Activated CD4-positive, alpha-beta T cell treated with anti-CD3 and anti-CD28 coated beads, Interleukin-10, Interleukin-2, amounts not matched to agents 100 ng/mL and 50 ng/mL, durations not matched to agents 16 hours and 8 hours (primary cell): ENCODE results near the gene HAGH.
A peak's percentile ranks its signal among the peaks of the same experiment; 100 is the strongest.
"Not testable (repeated sequence)": the region's sequence is repeated elsewhere in the genome, so short reads cannot be mapped to it uniquely, and the experiment has no call there.

Experiments used
- DNase-seq: peaks from one replicate; pipeline ENCODE4 v3.0.0-alpha.2; 2020

Gene HAGH

DNA sequence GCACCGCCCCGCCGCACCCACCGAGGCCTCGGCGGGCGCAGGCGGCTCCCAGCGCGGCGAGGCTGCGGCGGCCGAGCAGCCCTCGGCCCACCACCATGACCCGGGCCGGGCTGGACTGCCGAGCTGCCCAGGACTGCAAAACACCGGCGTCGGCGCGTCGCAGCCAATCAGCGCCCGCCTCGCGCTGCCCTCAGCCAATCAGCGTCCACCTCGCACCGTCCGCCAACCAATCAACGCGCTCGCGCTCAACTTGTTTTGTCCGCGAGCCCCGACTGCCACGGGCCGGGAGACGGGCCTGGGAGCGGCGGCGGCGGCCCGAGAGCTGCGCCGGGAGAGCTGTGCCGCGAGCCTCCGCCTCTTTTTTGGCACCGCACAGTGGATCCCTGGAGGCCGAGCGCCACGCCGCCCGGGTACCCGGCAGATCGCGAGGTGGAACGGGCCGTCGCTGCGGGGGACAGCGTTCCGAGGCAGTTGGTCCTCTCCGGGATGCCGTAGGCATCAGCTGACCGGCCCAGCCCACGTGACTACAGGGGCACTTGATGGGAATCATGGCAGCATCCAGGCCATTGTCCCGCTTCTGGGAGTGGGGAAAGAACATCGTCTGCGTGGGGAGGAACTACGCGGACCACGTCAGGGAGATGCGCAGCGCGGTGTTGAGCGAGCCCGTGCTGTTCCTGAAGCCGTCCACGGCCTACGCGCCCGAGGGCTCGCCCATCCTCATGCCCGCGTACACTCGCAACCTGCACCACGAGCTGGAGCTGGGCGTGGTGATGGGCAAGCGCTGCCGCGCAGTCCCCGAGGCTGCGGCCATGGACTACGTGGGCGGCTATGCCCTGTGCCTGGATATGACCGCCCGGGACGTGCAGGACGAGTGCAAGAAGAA, at the start of gene HAGH, which contains the start of gene FAHD1:
Gene HAGH, minus strand, starts transcription at position 135 of the 883 bp plus-strand sequence. Its CDS starts 38 bp downstream, at position 97.
Gene FAHD1, plus strand, starts transcription at position 516 of the 883 bp plus-strand sequence. Its CDS starts 33 bp downstream, at position 549.
- DNase-seq: peak; percentile 93

- DNase-seq: not testable (repeated sequence)
Measured at GRCh38 chr16:1876066-1876465, 49.4 kb upstream of the HAGH start.

- DNase-seq: no peak
Measured at GRCh38 chr16:1874854-1875253, 48.2 kb upstream of the HAGH start.

DNA sequence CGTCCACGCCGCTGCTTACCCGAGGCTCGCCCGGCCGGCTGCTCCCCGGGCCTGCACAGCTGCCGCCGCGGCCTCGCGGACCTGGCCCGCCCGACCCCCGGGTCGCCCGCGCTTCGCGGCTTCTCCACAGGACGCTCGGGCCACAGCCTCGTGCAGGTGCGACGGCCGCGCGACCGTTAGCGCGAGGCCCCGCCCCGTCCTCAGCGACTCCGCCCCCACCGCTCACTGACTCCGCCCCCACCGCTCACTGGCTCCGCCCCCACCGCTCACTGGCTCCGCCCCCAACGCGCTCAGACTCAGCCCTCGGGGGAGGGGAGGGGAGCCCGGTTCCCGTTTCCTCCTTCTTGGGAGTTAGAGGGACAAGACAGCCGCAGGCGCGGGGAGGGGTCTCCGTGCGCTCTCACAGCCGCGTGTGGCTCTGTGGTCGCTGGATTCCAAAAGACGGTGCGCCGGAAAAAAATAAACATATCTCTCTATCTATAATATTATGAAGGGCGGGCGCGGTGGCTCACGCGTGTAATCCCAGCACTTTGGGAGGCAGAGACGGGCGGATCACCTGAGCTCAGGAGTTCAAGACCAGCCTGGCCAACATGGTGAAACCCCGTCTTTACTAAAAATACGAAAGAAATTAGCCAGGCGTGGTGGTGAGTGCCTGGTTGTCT, 45.5 kb upstream of the HAGH start, which contains the start of gene MEIOB:
Gene MEIOB, minus strand, starts transcription at position 191 of the 662 bp plus-strand sequence. CDS start 3,989 bp downstream, outside the sequence.
- DNase-seq: peak; percentile 17

GRCh38 chr16:1870365-1871082, 43.9 kb upstream of the HAGH start:
- DNase-seq: no peak

- no peak for DNase-seq
Measured at GRCh38 chr16:1865902-1866690, 39.5 kb upstream of the HAGH start.

- peak; percentile 14 for DNase-seq
Measured at GRCh38 chr16:1863681-1864460, 37.2 kb upstream of the HAGH start.

DNA sequence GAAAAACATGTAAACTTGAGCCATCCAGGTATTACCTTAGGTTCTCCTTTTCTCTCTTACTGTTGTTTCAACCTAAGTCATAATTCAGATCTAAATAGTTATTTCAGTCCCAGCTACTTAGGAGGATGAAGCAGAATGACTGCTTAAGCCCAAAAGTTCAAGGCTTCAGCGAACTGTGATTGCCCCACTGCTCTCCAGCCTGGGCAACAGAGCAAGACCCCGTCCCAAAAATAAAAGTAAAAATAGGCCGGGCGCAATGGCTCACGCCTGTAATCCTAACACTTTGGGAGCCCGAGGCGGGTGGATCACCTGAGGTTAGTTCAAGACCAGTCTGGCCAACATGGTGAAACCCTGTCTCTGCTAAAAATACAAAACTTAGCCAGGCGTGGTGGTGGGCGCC, 35.8 kb upstream of the HAGH start:
- DNase-seq: no peak

GRCh38 chr16:1861730-1862129, 35.1 kb upstream of the HAGH start:
- DNase-seq: no peak

GRCh38 chr16:1859650-1860049, 33.0 kb upstream of the HAGH start:
- DNase-seq: no peak

DNA sequence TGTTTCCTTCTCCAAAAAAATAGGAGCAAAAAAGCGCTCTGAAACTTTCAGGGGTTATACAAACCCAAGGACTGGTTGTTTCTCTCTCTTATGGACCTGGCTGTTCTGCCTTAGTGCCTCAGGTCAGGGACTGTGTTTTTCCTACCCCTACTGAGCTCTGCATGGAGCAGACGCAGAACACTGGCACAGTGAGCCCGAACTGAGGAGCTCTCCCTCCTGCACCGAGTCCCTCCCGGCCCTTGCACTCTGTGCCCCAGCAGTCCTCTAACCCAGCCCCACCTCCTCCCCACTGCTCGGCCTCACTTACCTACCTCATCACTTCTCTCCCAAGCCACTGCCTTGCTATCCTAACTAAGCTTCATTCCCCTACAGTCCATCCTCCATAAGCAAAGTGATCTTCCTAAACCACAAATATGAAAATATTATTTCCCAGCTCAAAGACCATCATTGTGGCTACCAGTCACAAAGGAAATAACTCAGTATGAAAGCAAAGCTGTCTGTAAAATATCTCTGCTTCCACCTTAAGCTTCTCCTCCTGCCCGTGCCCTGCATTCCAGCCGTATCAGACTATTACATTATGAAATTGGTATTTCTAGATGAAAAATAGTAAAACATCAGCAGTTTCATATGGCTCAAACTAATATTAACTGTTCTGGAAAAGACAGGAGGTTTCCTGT, 31.7 kb upstream of the HAGH start:
- DNase-seq: no peak

DNA sequence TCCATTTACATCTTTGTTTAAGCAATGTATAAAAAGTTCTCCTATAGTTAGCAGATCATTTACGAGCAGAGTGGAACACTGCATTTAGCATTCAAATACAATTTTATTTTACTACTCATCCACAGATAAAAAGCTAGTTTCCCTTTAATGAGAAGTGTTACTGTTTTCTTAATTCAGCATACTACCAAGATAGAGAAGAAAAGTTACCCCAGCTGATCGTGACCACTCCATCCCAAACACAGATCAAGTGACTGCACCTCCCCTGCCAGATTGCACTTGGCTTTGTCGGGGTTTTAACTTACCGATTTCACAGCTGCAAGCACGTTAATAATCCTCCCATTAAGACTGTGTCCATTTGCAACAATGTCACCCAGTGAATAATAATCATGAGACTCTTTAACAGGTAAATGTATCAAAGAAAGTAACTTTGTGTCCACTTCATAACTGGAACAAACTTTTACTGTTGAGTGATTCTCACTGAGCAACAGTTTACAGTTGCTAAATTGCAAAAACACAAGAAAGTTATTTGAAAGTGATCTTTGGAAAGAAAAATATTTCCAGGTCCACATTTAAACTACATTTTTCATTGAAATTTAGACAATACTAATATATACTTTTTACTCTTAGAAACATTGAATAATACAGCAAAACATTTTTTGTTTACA, 30.9 kb upstream of the HAGH start:
- DNase-seq: no peak

DNA sequence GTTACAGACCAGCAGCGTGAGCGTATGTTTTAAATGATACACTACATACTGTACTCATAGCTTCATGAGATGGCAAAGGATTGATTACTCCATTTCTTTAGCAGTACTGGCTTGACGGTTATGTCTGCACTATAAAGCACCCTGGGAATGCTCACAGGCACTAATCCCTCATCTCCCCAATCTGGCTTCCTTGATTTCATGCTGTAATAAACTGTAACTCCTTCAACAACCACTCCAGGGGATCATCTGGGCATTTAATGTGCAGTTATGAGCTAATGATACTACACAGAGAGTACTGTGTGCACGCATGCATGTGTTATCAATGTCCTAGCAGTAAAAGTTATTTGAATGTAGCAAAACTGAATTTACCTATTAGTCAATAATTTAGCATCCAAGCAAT, 25.2 kb upstream of the HAGH start:
- DNase-seq: no peak

GRCh38 chr16:1850981-1851380, 24.4 kb upstream of the HAGH start:
- no peak for DNase-seq

GRCh38 chr16:1846416-1846815, 19.8 kb upstream of the HAGH start:
- DNase-seq: no peak

- DNase-seq: no peak
Measured at GRCh38 chr16:1845985-1846384, 19.4 kb upstream of the HAGH start.

DNA sequence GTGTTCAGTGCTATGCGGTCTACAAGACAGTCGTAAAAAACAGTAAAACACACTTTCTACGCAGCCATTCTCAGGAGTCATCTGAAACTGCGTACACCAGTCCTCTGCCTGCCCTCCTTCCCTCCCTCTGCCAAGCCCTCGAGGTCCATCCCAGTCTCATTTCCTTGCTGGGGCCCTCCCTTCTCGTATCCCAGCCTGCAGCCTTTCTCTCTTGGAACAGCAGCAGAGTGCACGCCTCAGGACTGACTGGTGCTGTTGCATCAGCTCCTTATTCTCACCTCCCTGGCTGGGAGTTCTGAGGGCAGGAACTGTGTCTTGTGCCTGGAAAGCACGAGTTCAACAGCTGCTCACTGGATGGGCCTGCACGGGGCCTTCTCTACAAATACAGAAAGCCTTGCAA, 12.9 kb upstream of the HAGH start:
- no peak for DNase-seq

GRCh38 chr16:1834096-1834495, 7.5 kb upstream of the HAGH start:
- no peak for DNase-seq

- DNase-seq: no peak
Measured at GRCh38 chr16:1832838-1833454, 6.3 kb upstream of the HAGH start.
